ENCODE results near the gene QRICH1.

QRICH1 gene

GRCh38 chr3:49123687-49124086 is 29.8 kb upstream of the QRICH1 start:
- TF ChIP-seq CTCF (IDR thresholded peaks at IDR 0.05; ENCODE audit: insufficient read depth, low read depth, low read length, missing control alignments) = no peak
- DNase-seq (ENCODE audit: low read depth) = no peak
- H3K4me3 ChIP-seq (ENCODE audit: low read depth, low read length) = no peak overlapping the region

- TF ChIP-seq CTCF (IDR thresholded peaks at IDR 0.05; ENCODE audit: insufficient read depth, low read depth, low read length, missing control alignments) = no peak
- DNase-seq (ENCODE audit: low read depth) = no peak
- no peak overlapping the region for H3K4me3 ChIP-seq (ENCODE audit: low read depth, low read length)
Measured at GRCh38 chr3:49122886-49123545, 29.1 kb upstream of the QRICH1 start.

- no peak for TF ChIP-seq CTCF (IDR thresholded peaks at IDR 0.05; ENCODE audit: insufficient read depth, low read depth, low read length, missing control alignments)
- DNase-seq (ENCODE audit: low read depth) = no peak
- no peak overlapping the region for H3K4me3 ChIP-seq (ENCODE audit: low read depth, low read length)
Measured at GRCh38 chr3:49122451-49122850, 28.6 kb upstream of the QRICH1 start.

GRCh38 chr3:49122022-49122421 is 28.2 kb upstream of the QRICH1 start:
- no peak for DNase-seq (ENCODE audit: low read depth)

GRCh38 chr3:49121132-49121736 is 27.4 kb upstream of the QRICH1 start:
- no peak for TF ChIP-seq CTCF (IDR thresholded peaks at IDR 0.05; ENCODE audit: insufficient read depth, low read depth, low read length, missing control alignments)
- H3K4me3 ChIP-seq (ENCODE audit: low read depth, low read length) = peak overlapping the region; percentile 98
- DNase-seq (ENCODE audit: low read depth) = no peak

More at GRCh38 chr3:49122022-49122421, 28.2 kb upstream of the QRICH1 start:
- no peak for TF ChIP-seq CTCF (IDR thresholded peaks at IDR 0.05; ENCODE audit: insufficient read depth, low read depth, low read length, missing control alignments)
- H3K4me3 ChIP-seq (ENCODE audit: low read depth, low read length) = no peak overlapping the region

- no peak for TF ChIP-seq CTCF (IDR thresholded peaks at IDR 0.05; ENCODE audit: insufficient read depth, low read depth, low read length, missing control alignments)
- peak within 1 kb of the TSS; percentile 98 for H3K4me3 ChIP-seq (ENCODE audit: low read depth, low read length)
- DNase-seq (ENCODE audit: low read depth) = peak; percentile 95
Measured at GRCh38 chr3:49120438-49121131, 26.7 kb upstream of the QRICH1 start, which contains the start of gene USP19. Gene USP19, minus strand, starts transcription at chr3:49120823. Its CDS starts 1,678 bp downstream, at chr3:49119145.

All from GM12865 (cell line).